CD14-positive monocyte (primary cell): ENCODE results near the gene SLC19A2. TPM values are rescaled to one million over a fixed set of nuclear protein-coding genes. Genes with fewer than 3 reads are reported as not detected.

ENCODE experiments used
- DNase-seq, 3 donors: peaks; one replicate each; pipeline ENCODE4 v3.0.0-alpha.2; 2011 to 2022
- H2AFZ ChIP-seq: 2 replicates; pipeline ENCODE4 v1.6.0; 2012; ENCODE audit warnings: mild to moderate bottlenecking, low read depth, low read length, inconsistent platforms; ENCODE audit not compliant: insufficient read depth, poor library complexity, severe bottlenecking
- H3K27ac ChIP-seq, 2 donors: 1 replicate in 1 of 2; 2 replicates in 1 of 2; pipeline ENCODE4 v1.5.1; 2012 to 2013; ENCODE audit warnings: low read length in 2 of 2, control low read depth in 1 of 2, inconsistent platforms in 1 of 2, low read depth in 1 of 2, mild to moderate bottlenecking in 1 of 2
- H3K27me3 ChIP-seq, 2 donors: one replicate each; pipeline versions ENCODE4 v1.6.0 to v1.6.1; 2011 to 2013; ENCODE audit warnings: low read length in 2 of 2; ENCODE audit not compliant: control insufficient read depth in 2 of 2, insufficient read depth in 2 of 2
- H3K36me3 ChIP-seq, 2 donors: replicated peaks in 1 of 2; 1 replicate in 1 of 2; 2 replicates in 1 of 2; pipeline versions ENCODE4 v1.5.1 to v1.6.1; 2012 to 2013; ENCODE audit warnings: low read length in 2 of 2, control low read depth in 1 of 2, inconsistent platforms in 1 of 2, mild to moderate bottlenecking in 1 of 2; ENCODE audit not compliant: insufficient read depth in 2 of 2, control insufficient read depth in 1 of 2
- H3K4me1 ChIP-seq, 2 donors: 1 replicate in 1 of 2; 2 replicates in 1 of 2; pipeline versions ENCODE4 v1.5.1 to v1.6.1; 2012 to 2013; ENCODE audit warnings: low read length in 2 of 2, control low read depth in 1 of 2, inconsistent platforms in 1 of 2, mild to moderate bottlenecking in 1 of 2, moderate library complexity in 1 of 2; ENCODE audit not compliant: insufficient read depth in 2 of 2, control insufficient read depth in 1 of 2
- H3K4me2 ChIP-seq: replicated peaks from 2 replicates; pipeline ENCODE3; 2012; ENCODE audit warnings: low read length, moderate library complexity, mild to moderate bottlenecking; ENCODE audit not compliant: poor library complexity, severe bottlenecking; ENCODE audit errors: extremely low read depth
- H3K4me3 ChIP-seq, 3 experiments: fragments of 200-600 bp in 1 of 3; sonication (generic) in 1 of 3; replicated peaks in 1 of 3; 1 replicate in 2 of 3; 2 replicates in 1 of 3; pipeline ENCODE4 v1.5.1; 2011 to 2013; ENCODE audit warnings: low read length in 3 of 3, mild to moderate bottlenecking in 3 of 3, control low read depth in 2 of 3, low read depth in 2 of 3, inconsistent platforms in 1 of 3, moderate library complexity in 1 of 3
- H3K79me2 ChIP-seq: 2 replicates; pipeline ENCODE4 v1.6.0; 2012; ENCODE audit warnings: mild to moderate bottlenecking, control low read depth, inconsistent platforms, low read length, moderate library complexity; ENCODE audit not compliant: insufficient read depth
- H3K9ac ChIP-seq: 2 replicates; pipeline ENCODE4 v1.6.0; 2017; ENCODE audit warnings: low read length, mild to moderate bottlenecking; ENCODE audit not compliant: insufficient read depth, poor library complexity, severe bottlenecking
- H3K9me3 ChIP-seq, 2 donors: replicated peaks in 1 of 2; 1 replicate in 1 of 2; 2 replicates in 1 of 2; pipeline versions ENCODE4 v1.5.1 to v1.6.1; 2012 to 2013; ENCODE audit warnings: low read length in 2 of 2, control low read depth in 1 of 2; ENCODE audit not compliant: control insufficient read depth in 1 of 2, insufficient read depth in 1 of 2
- H4K20me1 ChIP-seq: 2 replicates; pipeline ENCODE4 v1.6.0; 2012; ENCODE audit warnings: mild to moderate bottlenecking, low read length, control low read depth, moderate library complexity; ENCODE audit not compliant: insufficient read depth
- H3K27ac Mint-ChIP-seq, 7 donors: one replicate each; pipeline ENCODE4 v1.8.0; 2020; ENCODE audit warnings: mild to moderate bottlenecking in 7 of 7, mixed read lengths in 7 of 7, moderate library complexity in 6 of 7, inconsistent platforms in 2 of 7
- H3K27me3 Mint-ChIP-seq, 3 donors: one replicate each; pipeline ENCODE4 v1.8.0; 2021 to 2022; ENCODE audit warnings: low read depth in 3 of 3, mild to moderate bottlenecking in 3 of 3, mixed read lengths in 3 of 3, moderate library complexity in 3 of 3, inconsistent platforms in 1 of 3
- H3K36me3 Mint-ChIP-seq, 2 donors: one replicate each; pipeline ENCODE4 v1.8.0; 2020; ENCODE audit warnings: mixed read lengths in 2 of 2, inconsistent platforms in 1 of 2, mild to moderate bottlenecking in 1 of 2
- H3K4me1 Mint-ChIP-seq: one replicate; pipeline ENCODE4 v1.8.0; 2020; ENCODE audit warnings: mild to moderate bottlenecking, mixed read lengths
- H3K4me3 Mint-ChIP-seq, 2 donors: one replicate each; pipeline ENCODE4 v1.8.0; 2020; ENCODE audit warnings: mild to moderate bottlenecking in 2 of 2, mixed read lengths in 2 of 2, moderate library complexity in 1 of 2
- H3K9me3 Mint-ChIP-seq, 7 donors: one replicate each; pipeline ENCODE4 v1.8.0; 2020 to 2022; ENCODE audit warnings: mixed read lengths in 7 of 7, mild to moderate bottlenecking in 6 of 7, moderate library complexity in 6 of 7, inconsistent platforms in 2 of 7
- WGBS: methylation state at CpG from one replicate; pipeline ENCODE4 v1.1.5; 2013; ENCODE audit warnings: missing lambda C conversion rate; ENCODE audit not compliant: insufficient coverage; 5-methylcytosine and 5-hydroxymethylcytosine counted together
- intact Hi-C, 2 donors: fragments of 100-400 bp; cut with micrococcal nuclease; formaldehyde crosslinking; loops; one replicate each; pipeline versions ENCODE4 v1.15.0 to v1.15.1; 2023
- polyA plus RNA-seq, 3 donors: library from polyadenylated mRNA; depleted of rRNA in 1 of 3; unstranded in 2 of 3; stranded (reverse) in 1 of 3; fragments of 300-500 nt in 2 of 3; fragments of >200 nt in 1 of 3; fragmentation: Illumina TruSeq in 2 of 3; gene quantifications; 1 replicate in 2 of 3; 2 replicates in 1 of 3; pipeline ENCODE4 v1.2.3, GENCODE V29; 2012 to 2021
- TF ChIP-seq, protein P1 (sequence below): fragments of 200-600 bp; IDR thresholded peaks from one replicate; pipeline ENCODE4 v1.8.0; 2022; ENCODE audit warnings: antibody characterized with exemption, mild to moderate bottlenecking

SLC19A2 gene
- polyA plus RNA-seq, 3 donors = 0.52 to 3.2 (median 0.81) TPM

DNA sequence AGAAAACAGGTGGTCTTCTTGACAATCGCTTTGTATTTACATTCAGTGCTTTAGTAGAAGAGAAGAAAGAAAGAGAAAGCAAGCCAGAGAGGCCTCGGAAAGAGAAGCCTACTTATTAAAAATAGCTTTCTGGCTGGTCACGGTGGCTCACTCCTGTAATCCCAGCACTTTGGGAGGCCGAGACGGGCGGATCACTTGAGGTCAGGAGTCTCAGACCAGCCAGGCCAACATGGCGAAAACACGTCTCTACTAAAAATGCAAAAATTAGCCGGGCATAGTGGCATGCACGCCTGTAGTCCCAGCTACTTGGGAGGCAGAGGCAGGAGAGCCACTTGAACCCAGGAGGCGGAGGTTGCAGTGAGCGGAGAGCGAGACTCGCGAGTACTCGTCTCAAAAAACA lies 1.8 kb upstream of the SLC19A2 start:
- no peak overlapping the region for H3K4me3 ChIP-seq
- intact Hi-C loops = loop anchor here in 1 of 2 donors (5.0 kb wide), 1 partner anchor 120 kb away; the partner anchor contains the start of genes BLZF1 and NME7
- Mint-ChIP-seq H3K36me3 (no peaks in the 10 kb centered on the region), H3K4me1 (peaks cover 36% of the 10 kb centered on the region), H3K27me3 (peaks cover 0 to 3% (median 3%) of the 10 kb centered on the region in 3 donors), H3K9me3 (peaks cover 0 to under 1% (median 0%) of the 10 kb centered on the region in 7 donors), H3K4me3 (no peak overlapping the region), H3K27ac (peak overlapping the region in 1 of 7 donors; percentile 11)
- no peak overlapping the region for H3K9ac ChIP-seq
- peaks cover 22% of the 10 kb centered on the region for H3K79me2 ChIP-seq
- no peak overlapping the region for H2AFZ ChIP-seq
- no peaks in the 10 kb centered on the region for H4K20me1 ChIP-seq
- no peak overlapping the region for H3K27ac ChIP-seq
- 97% methylated on average over 10 of the region's 16 CpGs for WGBS
- no peak for DNase-seq
- TF ChIP-seq, protein P1, sequence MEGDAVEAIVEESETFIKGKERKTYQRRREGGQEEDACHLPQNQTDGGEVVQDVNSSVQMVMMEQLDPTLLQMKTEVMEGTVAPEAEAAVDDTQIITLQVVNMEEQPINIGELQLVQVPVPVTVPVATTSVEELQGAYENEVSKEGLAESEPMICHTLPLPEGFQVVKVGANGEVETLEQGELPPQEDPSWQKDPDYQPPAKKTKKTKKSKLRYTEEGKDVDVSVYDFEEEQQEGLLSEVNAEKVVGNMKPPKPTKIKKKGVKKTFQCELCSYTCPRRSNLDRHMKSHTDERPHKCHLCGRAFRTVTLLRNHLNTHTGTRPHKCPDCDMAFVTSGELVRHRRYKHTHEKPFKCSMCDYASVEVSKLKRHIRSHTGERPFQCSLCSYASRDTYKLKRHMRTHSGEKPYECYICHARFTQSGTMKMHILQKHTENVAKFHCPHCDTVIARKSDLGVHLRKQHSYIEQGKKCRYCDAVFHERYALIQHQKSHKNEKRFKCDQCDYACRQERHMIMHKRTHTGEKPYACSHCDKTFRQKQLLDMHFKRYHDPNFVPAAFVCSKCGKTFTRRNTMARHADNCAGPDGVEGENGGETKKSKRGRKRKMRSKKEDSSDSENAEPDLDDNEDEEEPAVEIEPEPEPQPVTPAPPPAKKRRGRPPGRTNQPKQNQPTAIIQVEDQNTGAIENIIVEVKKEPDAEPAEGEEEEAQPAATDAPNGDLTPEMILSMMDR = no peak
- H3K36me3 ChIP-seq = no peaks in the 10 kb centered on the region
- H3K27me3 ChIP-seq = no peaks in the 10 kb centered on the region
- no peaks in the 10 kb centered on the region for H3K9me3 ChIP-seq
- peaks cover 31 to 36% of the 10 kb centered on the region in 2 donors for H3K4me1 ChIP-seq
- no peak overlapping the region for H3K4me2 ChIP-seq

DNA sequence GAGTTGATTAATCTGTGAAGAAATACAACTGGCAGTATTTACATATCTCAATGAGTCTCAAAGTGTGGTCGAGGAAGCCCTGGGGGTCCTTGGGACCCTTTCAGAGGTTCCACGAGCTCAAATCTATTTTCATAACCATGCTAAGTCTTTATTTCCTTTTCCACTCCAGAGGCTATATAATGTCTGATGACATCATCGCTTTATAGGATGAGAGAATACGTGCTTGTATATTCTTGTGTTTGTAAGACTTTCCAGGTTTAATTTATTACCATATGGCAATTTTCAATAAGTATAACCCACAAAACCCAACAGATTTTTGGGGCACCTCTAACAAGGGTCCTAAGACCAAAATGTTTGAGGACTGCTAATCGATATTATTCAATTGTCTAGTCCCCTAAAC lies 1.4 kb upstream of the SLC19A2 start:
- H3K9me3 Mint-ChIP-seq = peaks cover 0 to 2% (median 0%) of the 10 kb centered on the region in 7 donors
- peaks cover 31 to 36% of the 10 kb centered on the region in 2 donors for H3K4me1 ChIP-seq
- peaks cover 26% of the 10 kb centered on the region for H3K79me2 ChIP-seq
- WGBS = no CpG with 5 or more reads among the region's 5 CpGs
- H3K27me3 Mint-ChIP-seq = peaks cover 0 to 3% (median 3%) of the 10 kb centered on the region in 3 donors
- TF ChIP-seq, protein P1 = no peak
- no peak overlapping the region for H3K4me3 ChIP-seq
- H4K20me1 ChIP-seq = no peaks in the 10 kb centered on the region
- no peaks in the 10 kb centered on the region for H3K36me3 ChIP-seq
- intact Hi-C loops = loop anchor here in 1 of 2 donors (5.0 kb wide), 1 partner anchor 120 kb away; the partner anchor contains the start of genes BLZF1 and NME7
- H3K36me3 Mint-ChIP-seq = no peaks in the 10 kb centered on the region
- peak overlapping the region in 1 of 2 donors; percentile 87 for H3K27ac ChIP-seq
- H3K4me1 Mint-ChIP-seq = peaks cover 37% of the 10 kb centered on the region
- H3K27ac Mint-ChIP-seq = no peak overlapping the region
- no peak for DNase-seq
- no peaks in the 10 kb centered on the region for H3K9me3 ChIP-seq
- no peak overlapping the region for H2AFZ ChIP-seq
- no peak overlapping the region for H3K9ac ChIP-seq
- no peaks in the 10 kb centered on the region for H3K27me3 ChIP-seq
- no peak overlapping the region for H3K4me3 Mint-ChIP-seq
- H3K4me2 ChIP-seq = no peak overlapping the region
